Amygdala (tissue), 56 donors: ENCODE results near the gene CDC25A.

Experiments used
- DNase-seq, 56 donors: peaks; one replicate each; lab custom pipeline; 2025; lab: John Stamatoyannopoulos, UW

The CDC25A gene

GRCh38 chr3:48199117-48199516 lies 10.9 kb upstream of the CDC25A start:
- DNase-seq = no peak

- DNase-seq = no peak
Observed at GRCh38 chr3:48196611-48197010, 8.4 kb upstream of the CDC25A start.

GRCh38 chr3:48194446-48195071 lies 6.3 kb upstream of the CDC25A start:
- peak in 34 of 56 donors; percentile 3 to 76 (median 19) for DNase-seq

DNA sequence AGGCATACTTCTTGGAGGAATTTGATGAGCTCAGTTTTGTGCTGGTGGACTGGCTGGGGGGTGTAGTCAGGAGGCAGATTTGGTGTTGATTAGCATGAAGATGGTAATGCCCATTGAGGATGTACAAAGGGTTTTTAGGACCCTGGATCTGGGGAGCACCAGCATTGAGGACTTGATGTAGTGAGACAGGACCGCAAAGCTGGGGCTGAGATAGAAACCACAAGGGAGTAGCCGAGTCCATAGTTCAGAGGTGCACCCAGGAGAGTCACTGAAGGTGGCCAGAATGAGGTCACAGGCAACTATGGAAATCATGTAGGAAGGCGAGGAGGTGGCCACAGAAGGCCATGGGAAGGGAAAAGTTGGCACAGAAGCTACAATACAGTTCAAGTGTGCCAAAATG lies 2.7 kb upstream of the CDC25A start:
- no peak for DNase-seq

GRCh38 chr3:48189321-48189720 lies 1.1 kb upstream of the CDC25A start:
- no peak for DNase-seq

DNA sequence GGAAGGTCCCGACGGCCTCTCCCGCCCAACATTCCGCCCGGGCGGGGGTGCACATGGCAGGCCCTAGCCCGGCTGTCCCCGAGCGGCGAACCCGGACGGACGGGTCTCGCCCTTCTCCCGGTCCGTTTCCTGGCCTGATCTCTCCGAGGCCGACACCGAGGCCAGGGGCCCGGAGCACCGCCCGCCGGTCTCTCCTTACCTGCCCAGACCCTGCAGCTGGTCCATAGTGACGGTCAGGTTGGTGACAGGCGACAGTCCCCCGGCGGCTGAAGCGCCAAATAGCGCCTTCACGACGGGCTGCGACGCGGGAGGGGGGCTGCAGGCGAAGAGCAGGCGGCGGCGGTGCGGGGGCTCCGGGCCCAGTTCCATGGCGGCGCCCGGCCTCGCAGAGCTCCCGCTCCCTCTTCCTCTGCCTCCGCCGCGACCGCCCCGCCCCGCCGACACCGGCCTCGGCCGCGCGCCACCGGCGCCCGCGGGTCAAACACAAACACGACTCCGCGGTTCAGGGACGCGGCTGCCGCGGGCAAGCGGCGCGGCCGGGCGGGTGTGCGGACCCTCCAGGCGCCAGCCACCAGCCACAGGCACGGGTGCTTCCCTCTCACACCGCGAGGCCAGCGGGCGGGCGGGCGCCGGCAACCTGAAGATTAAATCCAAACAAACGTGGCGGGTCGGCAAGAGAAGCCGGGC lies 495 bp downstream of the CDC25A start:
- DNase-seq = peak in 21 of 56 donors; percentile 5 to 81 (median 64)

DNA sequence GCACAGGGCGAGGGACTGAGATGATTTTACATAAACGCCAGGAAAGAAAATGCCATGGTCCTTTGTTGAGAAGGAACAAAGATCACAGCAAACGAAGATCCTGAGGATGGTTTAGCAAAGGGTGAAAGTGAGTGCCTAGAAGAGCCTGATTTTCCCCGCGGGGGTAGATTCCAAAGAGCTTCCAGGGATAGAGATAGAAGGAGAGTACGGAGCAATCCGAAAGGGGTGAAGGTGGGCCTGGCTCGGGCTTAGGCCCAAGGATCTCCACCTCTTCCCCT lies 977 bp downstream of the CDC25A start:
- no peak for DNase-seq

GRCh38 chr3:48186631-48187300 lies 1.5 kb downstream of the CDC25A start:
- DNase-seq = no peak

DNA sequence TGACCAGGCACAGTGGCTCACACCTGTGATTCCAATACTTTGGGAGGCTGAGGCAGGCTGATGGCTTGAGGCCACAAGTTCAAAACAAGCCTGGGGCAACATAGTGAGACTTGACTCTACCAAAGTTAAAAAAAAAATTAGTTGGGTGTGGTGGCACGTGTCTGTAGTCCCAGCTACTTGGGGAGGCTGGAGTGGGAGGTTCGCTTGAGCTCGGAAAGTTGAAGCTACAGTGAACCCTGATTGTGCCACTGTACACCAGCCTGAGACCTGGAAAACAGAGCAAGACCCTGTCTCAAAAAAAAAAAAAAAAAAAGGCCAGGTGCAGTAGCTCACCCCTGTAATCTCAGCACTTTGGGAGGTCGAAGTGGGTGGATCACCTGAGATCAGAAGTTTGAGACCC lies 3.1 kb downstream of the CDC25A start:
- no peak for DNase-seq

GRCh38 chr3:48184299-48184698 lies 3.9 kb downstream of the CDC25A start:
- DNase-seq = no peak

- no peak for DNase-seq
Observed at GRCh38 chr3:48180531-48181253, 7.5 kb downstream of the CDC25A start.

GRCh38 chr3:48180021-48180420 lies 8.2 kb downstream of the CDC25A start:
- no peak for DNase-seq

DNA sequence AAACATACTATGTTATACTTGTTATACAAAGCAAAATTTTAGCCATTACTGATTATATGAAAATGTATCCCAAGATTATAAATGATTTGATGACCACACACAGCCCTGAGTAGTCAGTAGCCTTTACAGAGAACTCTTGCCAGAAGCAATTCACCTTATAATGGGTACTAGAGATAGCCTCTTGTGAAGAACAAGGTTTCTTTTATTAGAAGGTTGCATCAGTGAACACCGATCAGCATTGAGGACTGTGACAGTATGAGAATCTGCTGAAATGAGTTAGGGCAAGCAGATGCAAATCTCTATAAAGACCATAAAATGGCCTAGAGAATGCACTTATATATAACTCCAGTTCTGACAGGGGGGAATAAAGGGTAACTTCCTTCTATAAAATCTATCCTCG lies 10.1 kb downstream of the CDC25A start:
- DNase-seq = no peak

GRCh38 chr3:48157950-48158376 lies 30.3 kb downstream of the CDC25A start:
- DNase-seq = peak in 21 of 56 donors; percentile 0 to 58 (median 17)

DNA sequence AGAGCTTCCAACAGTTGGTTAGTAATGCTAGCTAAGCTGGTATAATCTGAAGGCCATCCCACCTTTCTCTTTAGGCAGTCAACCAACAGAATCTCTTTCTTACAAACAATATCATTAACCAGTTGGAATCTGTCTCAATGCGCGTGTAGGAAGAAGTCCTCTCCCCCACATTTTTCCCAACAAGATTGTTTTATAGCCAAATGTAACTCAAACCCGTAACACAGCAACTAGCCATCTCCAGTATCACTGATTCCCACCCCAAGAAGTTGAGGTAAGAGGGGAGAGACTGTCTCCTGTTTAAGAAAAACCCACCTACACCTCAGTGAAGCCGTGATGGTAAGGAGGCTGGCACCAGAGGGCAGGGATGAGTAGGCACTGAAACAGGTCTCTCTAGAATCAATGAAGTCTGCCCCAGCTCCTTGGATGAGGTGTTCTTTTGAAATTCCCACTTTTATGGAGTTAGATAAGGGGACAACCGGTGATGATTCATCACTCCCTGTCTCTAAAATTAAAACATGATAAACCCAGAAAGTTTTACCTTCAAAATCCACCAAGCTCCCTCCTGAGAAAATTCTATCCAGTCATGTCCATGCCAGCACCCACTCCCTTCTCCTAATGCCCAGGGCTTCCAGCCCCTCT lies 30.9 kb downstream of the CDC25A start:
- no peak for DNase-seq

DNA sequence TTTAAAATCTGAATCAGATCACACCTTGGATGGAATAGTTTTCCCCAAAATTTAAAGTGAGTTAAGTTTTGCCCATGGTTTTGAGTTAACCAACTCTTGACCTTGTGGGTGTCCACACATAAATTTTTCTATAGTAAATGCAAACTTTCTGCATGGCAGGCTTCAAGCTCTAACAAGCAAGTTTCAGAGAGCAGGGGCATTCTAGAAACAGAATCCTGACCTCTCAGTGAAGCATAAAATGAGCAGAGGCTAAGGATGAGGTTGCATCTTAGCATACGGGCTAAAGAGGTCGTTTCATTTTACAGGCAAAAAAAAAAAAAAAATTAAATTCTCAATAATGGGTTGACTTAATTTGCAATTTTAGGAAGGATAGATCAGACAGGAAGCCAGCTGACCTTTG lies 32.1 kb downstream of the CDC25A start:
- no peak for DNase-seq

- DNase-seq = no peak
Observed at GRCh38 chr3:48155122-48155521, 33.1 kb downstream of the CDC25A start.

DNA sequence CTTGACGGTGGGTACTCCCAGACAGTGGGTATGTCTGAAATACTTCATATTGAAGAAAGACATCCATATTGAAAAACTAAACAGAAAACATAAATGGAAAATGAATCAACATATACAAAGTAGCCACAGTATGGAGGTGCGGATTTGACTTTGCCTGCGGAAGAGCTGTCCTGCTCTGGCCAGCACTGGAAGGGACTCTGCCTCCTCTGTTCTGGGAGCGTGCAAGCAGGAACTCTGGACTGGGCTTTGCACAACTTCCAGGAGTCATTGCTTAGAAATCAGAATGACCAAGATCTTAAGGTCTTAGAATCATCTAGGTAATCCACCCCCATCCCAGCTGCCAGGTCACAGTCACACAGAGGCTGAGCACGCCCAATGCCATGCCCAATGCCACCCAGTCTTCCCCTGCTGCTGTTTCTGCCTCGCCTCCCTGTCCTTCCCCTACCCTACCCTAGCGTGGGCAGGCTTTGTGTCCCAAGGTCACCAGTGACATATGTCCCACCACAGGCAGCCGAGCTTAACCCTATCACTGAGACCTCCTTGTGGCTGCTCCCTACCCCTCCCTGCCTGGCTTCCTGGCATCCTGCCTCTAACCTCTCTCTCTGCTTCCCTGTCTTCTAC lies 36.3 kb downstream of the CDC25A start:
- DNase-seq = no peak

GRCh38 chr3:48151058-48151806 lies 37.0 kb downstream of the CDC25A start:
- peak in 50 of 56 donors; percentile 2 to 75 (median 40) for DNase-seq

DNA sequence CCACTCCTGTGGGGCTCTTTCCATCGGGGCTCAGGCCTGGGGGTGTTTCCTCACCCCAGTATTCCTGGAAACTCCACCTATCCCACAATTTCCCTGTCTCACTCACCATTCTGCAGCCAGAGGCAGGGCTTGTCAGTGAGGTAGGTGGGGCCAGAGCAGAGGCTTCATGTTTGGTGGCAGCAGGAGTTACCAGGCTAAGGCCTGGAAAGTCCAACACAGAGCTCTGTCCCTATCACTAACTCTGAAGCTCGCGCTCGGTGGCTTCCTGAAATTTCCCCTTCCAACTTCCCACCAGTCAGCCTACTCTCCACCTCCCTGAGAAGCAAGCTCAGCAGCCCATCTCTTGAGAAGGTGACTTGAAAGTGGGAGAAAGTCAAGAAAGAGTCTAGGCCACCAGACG lies 44.2 kb downstream of the CDC25A start:
- no peak for DNase-seq
